A673 (cell line): ENCODE data around the gene ENTHD1.

Source experiments
- CTCF ChIP-seq: fragments of 300-800, 200-600 bp; sonication (generic); conservative IDR thresholded peaks from 2 replicates; pipeline ENCODE4 v1.5.1; 2017; ENCODE audit warnings: low read depth, mild to moderate bottlenecking, antibody characterized with exemption, low read length, moderate library complexity, mixed read lengths
- EZH2 ChIP-seq: fragments of 200-600 bp; sonication (generic); IDR thresholded peaks from 2 replicates; pipeline ENCODE4 v1.6.1; 2017; ENCODE audit warnings: borderline replicate concordance, low read depth, mild to moderate bottlenecking, mixed read lengths, antibody characterized with exemption, low read length; ENCODE audit not compliant: poor library complexity, severe bottlenecking

GRCh38 chr22:39904862-39905261, 11.3 kb upstream of the ENTHD1 start:
- TF ChIP-seq EZH2 (no peak), CTCF (no peak)
